Measurements from ENCODE around the gene PDILT.
"Not testable (repeated sequence)": the region's sequence is repeated elsewhere in the genome, so short reads cannot be mapped to it uniquely, and the experiment has no call there.

PDILT gene

GRCh38 chr16:20404637-20405036, at the start of gene PDILT:
TSS of gene PDILT (minus strand) at chr16:20404737. CDS start at chr16:20399300, 5,437 bp downstream.
- DNase-seq, result no peak

- DNase-seq, result not testable (repeated sequence)
Observed at GRCh38 chr16:20453633-20454032, 49.1 kb upstream of the PDILT start.

GRCh38 chr16:20451364-20451763, 46.8 kb upstream of the PDILT start, which contains the start of gene ACSM2A:
TSS of gene ACSM2A (plus strand) at chr16:20451521. CDS start at chr16:20460115, 8,594 bp downstream.
- not testable (repeated sequence) for DNase-seq

GRCh38 chr16:20446652-20447393, 42.3 kb upstream of the PDILT start:
- DNase-seq, result not testable (repeated sequence)

- DNase-seq, result not testable (repeated sequence)
Observed at GRCh38 chr16:20441859-20442258, 37.3 kb upstream of the PDILT start.

- no peak for DNase-seq
Observed at GRCh38 chr16:20441191-20441590, 36.7 kb upstream of the PDILT start.

GRCh38 chr16:20440731-20441130, 36.2 kb upstream of the PDILT start:
- not testable (repeated sequence) for DNase-seq

- DNase-seq, result not testable (repeated sequence)
Observed at GRCh38 chr16:20439820-20440231, 35.3 kb upstream of the PDILT start.

GRCh38 chr16:20438950-20439349, 34.4 kb upstream of the PDILT start:
- DNase-seq, result not testable (repeated sequence)

- DNase-seq, result no peak
Observed at GRCh38 chr16:20430948-20431347, 26.4 kb upstream of the PDILT start.

GRCh38 chr16:20430480-20430879, 25.9 kb upstream of the PDILT start:
- not testable (repeated sequence) for DNase-seq

GRCh38 chr16:20429499-20429898, 25.0 kb upstream of the PDILT start:
- not testable (repeated sequence) for DNase-seq

GRCh38 chr16:20427401-20427797, 22.9 kb upstream of the PDILT start:
- not testable (repeated sequence) for DNase-seq

- DNase-seq, result no peak
Observed at GRCh38 chr16:20424129-20424866, 19.8 kb upstream of the PDILT start.

- DNase-seq, result not testable (repeated sequence)
Observed at GRCh38 chr16:20423772-20424128, 19.2 kb upstream of the PDILT start.

- DNase-seq, result not testable (repeated sequence)
Observed at GRCh38 chr16:20421748-20422147, 17.2 kb upstream of the PDILT start.

GRCh38 chr16:20419093-20419492, 14.6 kb upstream of the PDILT start:
- not testable (repeated sequence) for DNase-seq

- DNase-seq, result no peak
Observed at GRCh38 chr16:20415541-20415940, 11.0 kb upstream of the PDILT start.

- no peak for DNase-seq
Observed at GRCh38 chr16:20411055-20411454, 6.5 kb upstream of the PDILT start.

- DNase-seq, result no peak
Observed at GRCh38 chr16:20410121-20410723, 5.7 kb upstream of the PDILT start.

- DNase-seq, result no peak
Observed at GRCh38 chr16:20409398-20410120, 5.0 kb upstream of the PDILT start, which contains the start of gene ACSM5. TSS of gene ACSM5 (plus strand) at chr16:20409534. CDS start at chr16:20411485, 1,951 bp downstream.

- DNase-seq, result no peak
Observed at GRCh38 chr16:20402651-20403050, 1.9 kb downstream of the PDILT start.

Data from NCI-H510A (cell line).